ENCODE measurements around the gene UBE2H.
"Not testable (repeated sequence)": the region's sequence is repeated elsewhere in the genome, so short reads cannot be mapped to it uniquely, and the experiment has no call there.

The UBE2H gene

GRCh38 chr7:129952653-129953560 is at the start of gene UBE2H:
Gene UBE2H (minus strand): TSS chr7:129952960. CDS start chr7:129952555, 405 bp downstream.
- peak; percentile 89 for DNase-seq

GRCh38 chr7:129998446-129998845 is 45.7 kb upstream of the UBE2H start:
- no peak for DNase-seq

- DNase-seq: no peak
These were observed 44.5 kb upstream of the UBE2H start for GRCh38 chr7:129997285-129997684.

GRCh38 chr7:129993275-129993674 is 40.5 kb upstream of the UBE2H start:
- no peak for DNase-seq

- no peak for DNase-seq
These were observed 37.8 kb upstream of the UBE2H start for GRCh38 chr7:129990403-129991192.

DNA sequence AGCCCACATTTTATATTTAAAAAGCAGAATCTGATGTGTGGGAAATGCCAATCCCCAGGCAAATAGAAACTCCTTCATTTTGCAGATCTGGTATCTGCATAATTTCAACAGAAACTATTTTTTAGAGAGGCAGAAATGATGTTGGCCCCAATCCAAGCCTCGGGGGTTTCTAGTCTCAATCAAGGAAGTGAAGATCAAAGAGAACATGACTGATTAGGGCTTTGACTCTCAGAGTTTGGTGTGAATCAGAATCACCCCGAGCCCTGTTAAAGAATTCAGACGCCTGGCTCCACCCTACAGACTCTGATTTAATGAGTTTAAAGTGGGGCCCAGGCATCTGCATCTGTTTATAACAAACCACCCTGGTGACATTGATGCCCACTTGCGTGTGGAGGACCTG is 36.7 kb upstream of the UBE2H start:
- DNase-seq: peak; percentile 35

DNA sequence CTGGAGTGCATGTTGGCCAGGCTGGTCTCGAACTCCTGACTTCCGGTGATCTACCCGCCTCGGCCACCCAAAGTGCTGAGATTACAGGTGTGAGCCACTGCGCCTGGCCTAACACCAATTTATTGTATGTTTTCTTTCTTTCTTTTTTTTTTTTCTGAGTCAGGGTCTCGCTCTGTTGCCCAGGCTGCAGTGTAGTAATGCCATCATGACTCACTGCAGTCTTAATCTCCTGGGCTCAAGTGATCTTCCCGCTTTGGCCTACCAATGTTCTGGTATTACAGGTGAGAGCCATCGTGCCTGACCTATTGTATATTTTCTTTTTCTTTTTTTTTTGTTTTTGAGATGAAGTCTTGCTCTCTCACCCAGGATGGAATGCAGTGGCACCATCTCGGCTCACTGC is 33.8 kb upstream of the UBE2H start:
- no peak for DNase-seq

DNA sequence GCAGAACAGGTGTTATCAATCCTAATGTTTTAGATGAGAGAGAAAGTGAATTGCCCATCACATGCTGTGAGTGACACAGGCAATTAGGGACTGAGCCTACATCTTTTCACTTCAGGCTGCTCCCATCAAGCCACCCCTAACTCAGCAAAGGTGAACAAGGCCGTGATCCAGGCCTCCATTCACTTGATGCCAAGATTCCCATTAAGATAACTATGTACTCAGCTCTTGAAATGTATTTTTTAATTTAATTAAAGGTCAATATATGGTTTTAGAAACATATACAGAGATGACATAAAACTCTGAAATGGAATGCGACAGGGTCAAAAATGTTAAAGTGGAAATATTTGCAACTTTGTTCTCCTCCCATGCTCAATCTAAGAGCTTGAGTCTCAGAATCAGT is 27.9 kb upstream of the UBE2H start:
- DNase-seq: no peak

- DNase-seq: no peak
These were observed 22.5 kb upstream of the UBE2H start for GRCh38 chr7:129975309-129975708.

- DNase-seq: no peak
These were observed 18.1 kb upstream of the UBE2H start for GRCh38 chr7:129970816-129971215.

DNA sequence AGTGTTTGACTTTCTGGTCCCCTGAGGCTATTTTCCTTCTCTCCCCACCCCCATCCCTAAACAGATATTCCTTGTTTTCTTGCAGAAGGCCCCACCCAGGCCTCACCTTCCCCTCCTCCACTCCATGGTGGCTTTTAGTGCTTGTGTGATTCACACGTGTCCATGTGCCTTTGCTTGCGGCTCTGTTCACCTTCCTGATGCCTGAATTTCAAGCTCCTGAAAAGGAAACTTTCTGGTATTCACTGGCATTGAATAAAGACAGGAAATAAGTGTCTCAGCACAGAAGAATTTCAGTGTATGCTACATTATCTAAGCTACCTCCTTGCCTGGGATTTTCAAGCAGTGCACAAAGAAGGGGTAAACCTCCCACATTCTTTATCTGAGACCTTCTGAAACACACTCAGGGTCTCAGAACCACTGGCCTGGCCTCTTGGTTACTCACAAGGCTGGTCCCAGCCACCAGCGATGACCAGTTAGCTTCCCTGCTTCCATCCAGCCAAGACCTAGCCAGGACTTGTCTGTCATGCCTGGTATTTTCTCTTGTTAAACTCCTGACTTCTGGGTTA is 17.2 kb upstream of the UBE2H start:
- DNase-seq: no peak

GRCh38 chr7:129968592-129969383 is 16.0 kb upstream of the UBE2H start:
- DNase-seq: no peak

- DNase-seq: not testable (repeated sequence)
These were observed 7.4 kb upstream of the UBE2H start for GRCh38 chr7:129960204-129960475.

DNA sequence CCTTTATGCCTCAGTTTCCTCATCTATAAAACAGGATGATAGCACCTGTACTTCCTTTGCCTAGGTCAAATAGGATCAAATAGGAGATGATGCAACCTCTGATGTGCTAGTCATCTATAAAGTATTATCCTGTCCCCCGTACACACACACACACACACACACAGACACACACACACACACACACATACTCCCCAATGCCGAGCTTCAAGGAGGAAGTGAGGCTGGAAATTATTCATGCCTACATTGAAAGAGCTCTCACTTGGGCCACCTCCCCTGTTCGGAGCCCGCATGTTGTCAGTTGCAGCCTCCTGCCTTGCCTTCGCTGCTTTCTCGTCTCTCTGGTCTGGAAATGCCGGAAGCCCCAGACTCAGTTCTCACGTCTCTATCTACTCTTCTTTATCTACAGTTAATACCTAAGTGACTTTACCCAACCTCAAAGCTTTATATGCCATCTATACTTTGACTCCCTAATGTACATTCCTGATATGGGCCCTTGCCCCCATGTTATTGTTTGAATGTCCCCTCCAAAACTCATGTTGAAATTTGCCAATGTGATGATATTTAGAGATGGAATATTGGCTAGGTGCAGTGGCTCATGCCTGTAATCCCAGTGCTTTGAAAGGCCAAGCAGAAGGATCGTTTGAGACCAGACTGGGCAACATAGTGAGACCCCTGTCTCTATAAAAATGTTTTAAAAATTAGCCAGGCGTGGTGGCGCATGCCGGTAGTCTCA is 6.9 kb upstream of the UBE2H start:
- DNase-seq: peak; percentile 20

- peak; percentile 98 for DNase-seq
These were observed 6.1 kb upstream of the UBE2H start for GRCh38 chr7:129958643-129959470.

DNA sequence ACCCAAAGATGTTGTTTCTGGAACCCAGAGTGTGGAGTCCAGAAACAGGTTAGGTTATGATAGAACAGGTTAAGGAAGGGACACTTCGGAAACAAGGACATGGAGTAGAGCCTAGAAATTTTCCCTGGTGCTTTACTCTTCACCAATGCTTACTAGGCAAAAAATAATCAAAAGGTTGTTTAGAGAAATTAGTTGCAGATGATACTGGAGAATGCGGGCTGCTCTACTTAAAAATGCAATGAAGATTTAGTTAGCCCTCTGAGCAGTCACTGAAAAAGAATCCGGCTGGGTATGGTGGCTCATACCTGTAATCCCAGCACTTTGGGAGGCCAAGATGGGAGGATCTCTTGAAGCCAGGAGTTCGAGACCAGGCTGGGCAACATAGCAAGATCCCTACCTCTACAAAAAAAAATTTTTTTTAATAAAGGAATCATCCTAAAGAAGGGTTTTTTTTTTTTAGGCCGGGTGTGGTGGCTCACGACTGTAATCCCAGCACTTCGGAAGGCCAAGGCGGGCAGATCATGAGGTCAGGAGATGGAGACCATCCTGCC is 3.3 kb upstream of the UBE2H start:
- no peak for DNase-seq

- peak; percentile 61 for DNase-seq
These were observed 591 bp downstream of the UBE2H start for GRCh38 chr7:129952086-129952652.

- peak; percentile 76 for DNase-seq
These were observed 1.3 kb downstream of the UBE2H start for GRCh38 chr7:129951226-129952085.

- no peak for DNase-seq
These were observed 1.9 kb downstream of the UBE2H start for GRCh38 chr7:129950933-129951225.

Data from hematopoietic multipotent progenitor cell treated with erythropoietin and hydrocortisone succinate and interleukin-3 and kit ligand, for 6 days (in vitro differentiated cells).